H9 (cell line): ENCODE data around the gene PAQR3. TPM values are rescaled to one million over a fixed set of nuclear protein-coding genes. Genes with fewer than 3 reads are reported as not detected.

Experiments
- DNase-seq: peaks from one replicate; pipeline ENCODE4 v3.0.0-alpha.2; 2017
- H2AFZ ChIP-seq: one replicate; pipeline ENCODE4 v1.6.1; 2013; ENCODE audit warnings: mild to moderate bottlenecking, low read length, control low read depth, moderate library complexity
- H2AK5ac ChIP-seq: 2 replicates; pipeline ENCODE4 v1.6.1; 2013; ENCODE audit warnings: low read length, control low read depth, mixed read lengths; ENCODE audit not compliant: insufficient read length
- H2BK120ac ChIP-seq: one replicate; pipeline ENCODE4 v1.6.1; 2013; ENCODE audit warnings: low read depth, mild to moderate bottlenecking, low read length, control low read depth, inconsistent platforms; ENCODE audit not compliant: poor library complexity, severe bottlenecking
- H2BK12ac ChIP-seq: 2 replicates; pipeline ENCODE4 v1.6.1; 2013; ENCODE audit warnings: low read length, control low read depth, mixed read lengths, low read depth; ENCODE audit not compliant: insufficient read length
- H2BK15ac ChIP-seq: 2 replicates; pipeline ENCODE4 v1.6.1; 2013; ENCODE audit warnings: low read depth, low read length, control low read depth
- H2BK20ac ChIP-seq: one replicate; pipeline ENCODE4 v1.6.1; 2013; ENCODE audit warnings: low read depth, mild to moderate bottlenecking, low read length, control low read depth, inconsistent platforms; ENCODE audit not compliant: poor library complexity, severe bottlenecking
- H2BK5ac ChIP-seq: 2 replicates; pipeline ENCODE4 v1.6.1; 2013; ENCODE audit warnings: low read length, control low read depth, mixed read lengths; ENCODE audit not compliant: insufficient read length
- H3K14ac ChIP-seq: 2 replicates; pipeline ENCODE4 v1.6.1; 2013; ENCODE audit warnings: low read length, control low read depth; ENCODE audit not compliant: insufficient read depth
- H3K18ac ChIP-seq: 2 replicates; pipeline ENCODE4 v1.6.1; 2013; ENCODE audit warnings: low read depth, mild to moderate bottlenecking, mixed read lengths, low read length, control low read depth; ENCODE audit not compliant: insufficient read length
- H3K23ac ChIP-seq: 2 replicates; pipeline ENCODE4 v1.6.1; 2013; ENCODE audit warnings: low read length, control low read depth, mixed read lengths, low read depth; ENCODE audit not compliant: insufficient read length
- H3K23me2 ChIP-seq: 2 replicates; pipeline ENCODE4 v1.6.1; 2013; ENCODE audit warnings: low read depth, mild to moderate bottlenecking, mixed read lengths, low read length, control low read depth; ENCODE audit not compliant: insufficient read length, poor library complexity, severe bottlenecking
- H3K27ac ChIP-seq: 2 replicates; pipeline ENCODE4 v1.5.1; 2013; ENCODE audit warnings: low read length, control low read depth, mixed read lengths, low read depth; ENCODE audit not compliant: insufficient read length
- H3K27me3 ChIP-seq: 2 replicates; pipeline ENCODE4 v1.6.1; 2013; ENCODE audit warnings: low read length, control low read depth, inconsistent platforms; ENCODE audit not compliant: insufficient read depth
- H3K4ac ChIP-seq: 2 replicates; pipeline ENCODE4 v1.6.1; 2013; ENCODE audit warnings: low read depth, mild to moderate bottlenecking, control low read depth, inconsistent platforms, low read length, moderate library complexity
- H3K4me1 ChIP-seq: 2 replicates; pipeline ENCODE4 v1.6.1; 2013; ENCODE audit warnings: low read length, control low read depth, inconsistent platforms; ENCODE audit not compliant: insufficient read depth
- H3K4me2 ChIP-seq: 2 replicates; pipeline ENCODE4 v1.6.1; 2013; ENCODE audit warnings: low read length, control low read depth, mixed read lengths; ENCODE audit not compliant: insufficient read length, insufficient read depth
- H3K56ac ChIP-seq: 2 replicates; pipeline ENCODE4 v1.6.1; 2013; ENCODE audit warnings: low read depth, mild to moderate bottlenecking, mixed read lengths, low read length, control low read depth; ENCODE audit not compliant: insufficient read length
- H3K79me1 ChIP-seq: 2 replicates; pipeline ENCODE4 v1.6.1; 2013; ENCODE audit warnings: low read depth, mild to moderate bottlenecking, moderate library complexity, low read length, control low read depth, inconsistent platforms; ENCODE audit not compliant: insufficient read depth, poor library complexity, severe bottlenecking
- H3K79me2 ChIP-seq: 2 replicates; pipeline ENCODE4 v1.6.1; 2013; ENCODE audit warnings: low read length, control low read depth, inconsistent platforms; ENCODE audit not compliant: insufficient read depth
- H3K9ac ChIP-seq: 2 replicates; pipeline ENCODE4 v1.6.1; 2013; ENCODE audit warnings: low read length, control low read depth, mixed read lengths; ENCODE audit not compliant: insufficient read length; ENCODE audit errors: extremely low read depth
- H3K9me3 ChIP-seq: one replicate; pipeline ENCODE4 v1.6.1; 2013; ENCODE audit warnings: low read depth, low read length, inconsistent platforms; ENCODE audit not compliant: control insufficient read depth
- H3T11ph ChIP-seq: one replicate; pipeline ENCODE4 v1.6.1; 2013; ENCODE audit warnings: mild to moderate bottlenecking, low read length, control low read depth, inconsistent platforms
- H4K20me1 ChIP-seq: one replicate; pipeline ENCODE4 v1.6.1; 2013; ENCODE audit not compliant: control insufficient read depth, insufficient read length, insufficient read depth
- H4K5ac ChIP-seq: 2 replicates; pipeline ENCODE4 v1.6.1; 2013; ENCODE audit warnings: low read depth, mild to moderate bottlenecking, mixed read lengths, low read length, control low read depth; ENCODE audit not compliant: insufficient read length
- H4K8ac ChIP-seq: replicated peaks from 2 replicates; pipeline ENCODE4 v1.6.1; 2013; ENCODE audit warnings: low read length, control low read depth, mixed read lengths, low read depth; ENCODE audit not compliant: insufficient read length
- H4K91ac ChIP-seq: 2 replicates; pipeline ENCODE4 v1.6.1; 2013; ENCODE audit warnings: low read depth, mild to moderate bottlenecking, moderate library complexity, mixed read lengths, low read length, control low read depth; ENCODE audit not compliant: insufficient read length
- H3K27ac Mint-ChIP-seq, 3 experiments: 2 replicates in 2 of 3; 3 replicates in 1 of 3; pipeline ENCODE4 v1.8.0; 2020 to 2021; ENCODE audit warnings: mixed read lengths in 3 of 3, mild to moderate bottlenecking in 1 of 3, moderate library complexity in 1 of 3
- H3K27me3 Mint-ChIP-seq: 2 replicates; pipeline ENCODE4 v1.8.0; 2021; ENCODE audit warnings: low read depth, mild to moderate bottlenecking, moderate library complexity, mixed read lengths
- H3K36me3 Mint-ChIP-seq, 3 experiments: 2 replicates in 2 of 3; 3 replicates in 1 of 3; pipeline ENCODE4 v1.8.0; 2020 to 2021; ENCODE audit warnings: low read depth in 3 of 3, mixed read lengths in 3 of 3; ENCODE audit not compliant: insufficient read depth in 1 of 3
- H3K4me1 Mint-ChIP-seq, 2 experiments: 2 replicates each; pipeline ENCODE4 v1.8.0; 2020; ENCODE audit warnings: mixed read lengths in 2 of 2
- H3K4me3 Mint-ChIP-seq, 2 experiments: 2 replicates in 1 of 2; 3 replicates in 1 of 2; pipeline ENCODE4 v1.8.0; 2020 to 2021; ENCODE audit warnings: mild to moderate bottlenecking in 2 of 2, mixed read lengths in 2 of 2, moderate library complexity in 1 of 2
- H3K9me3 Mint-ChIP-seq, 2 experiments: 2 replicates in 1 of 2; 3 replicates in 1 of 2; pipeline ENCODE4 v1.8.0; 2020; ENCODE audit warnings: mild to moderate bottlenecking in 2 of 2, mixed read lengths in 2 of 2, moderate library complexity in 1 of 2
- CTCF ChIP-seq: fragments of 200-600 bp; sonication (generic); conservative IDR thresholded peaks from 3 replicates; pipeline ENCODE4 v1.8.0; 2021; ENCODE audit warnings: antibody characterized with exemption, mild to moderate bottlenecking
- WGBS: extraction: QIAGEN DNeasy Blood & Tissue Kit; methylation state at CpG from one replicate; pipeline ENCODE4 v1.1.7; 2013; ENCODE audit warnings: missing lambda C conversion rate, low lambda C conversion rate, mixed read lengths; ENCODE audit not compliant: insufficient read length; ENCODE audit errors: extremely low coverage; 5-methylcytosine and 5-hydroxymethylcytosine counted together
- total RNA-seq: library from RNA; stranded (reverse); gene quantifications from 2 replicates; pipeline ENCODE4 v1.2.1, GENCODE V29; 2021

The PAQR3 gene
- total RNA-seq, 1 experiment from 2014 or later = 26.3 TPM

GRCh38 chr4:78953231-78953630, 14.0 kb upstream of the PAQR3 start:
- Histone ChIP-seq H3K4ac (no peak overlapping the region), H2BK15ac (no peak overlapping the region), H3K27me3 (no peaks in the 10 kb centered on the region), H2BK120ac (no peak overlapping the region), H3K27ac (no peak overlapping the region), H3K9ac (no peak overlapping the region), H3K4me2 (no peak overlapping the region), H2BK20ac (no peak overlapping the region), H3T11ph (no peak overlapping the region), H4K5ac (no peak overlapping the region), H3K79me2 (no peaks in the 10 kb centered on the region), H3K79me1 (no peaks in the 10 kb centered on the region), H4K91ac (no peak overlapping the region), H3K23ac (no peak overlapping the region), H3K18ac (no peak overlapping the region), H2AK5ac (no peak overlapping the region), H4K8ac (no peak overlapping the region), H3K56ac (no peak overlapping the region), H2BK5ac (no peak overlapping the region), H3K4me1 (no peaks in the 10 kb centered on the region), H2BK12ac (no peak overlapping the region), H2AFZ (no peak overlapping the region), H4K20me1 (no peaks in the 10 kb centered on the region), H3K9me3 (no peaks in the 10 kb centered on the region), H3K14ac (no peak overlapping the region), H3K23me2 (no peaks in the 10 kb centered on the region)
- no peak for TF ChIP-seq CTCF
- no peaks in the 10 kb centered on the region for H3K9me3 Mint-ChIP-seq
- H3K4me1 Mint-ChIP-seq = no peaks in the 10 kb centered on the region
- no peaks in the 10 kb centered on the region for H3K36me3 Mint-ChIP-seq
- peaks cover 3% of the 10 kb centered on the region; the same call in 1 of the 2 replicates for H3K27me3 Mint-ChIP-seq
- DNase-seq = no peak
- H3K4me3 Mint-ChIP-seq = no peak overlapping the region
- WGBS = no CpG with 5 or more reads among the region's 5 CpGs
- H3K27ac Mint-ChIP-seq = no peak overlapping the region
